Hepatocyte (in vitro differentiated cells): Measurements from ENCODE around the gene STRBP.

Experiments used
- CTCF ChIP-seq: fragments of 200-600 bp; sonication (generic); IDR thresholded peaks from 2 replicates; pipeline ENCODE4 v1.5.1; 2016; ENCODE audit warnings: antibody characterized with exemption, mild to moderate bottlenecking; ENCODE audit not compliant: poor library complexity
- EZH2 ChIP-seq: fragments of 200-600 bp; sonication (generic); IDR thresholded peaks from 2 replicates; pipeline ENCODE4 v1.6.1; 2016; ENCODE audit warnings: antibody characterized with exemption, mild to moderate bottlenecking, borderline replicate concordance
- EZH2phosphoT487 ChIP-seq: fragments of 200-600 bp; sonication (generic); IDR thresholded peaks from one replicate; pipeline ENCODE4 v1.6.1; 2018; ENCODE audit warnings: antibody characterized with exemption, mild to moderate bottlenecking, low read depth, moderate library complexity; ENCODE audit not compliant: unreplicated experiment, severe bottlenecking

GRCh38 chr9:123281659-123282350 is 13.4 kb upstream of the STRBP start:
- TF ChIP-seq EZH2 (no peak), CTCF (no peak), EZH2phosphoT487 (no peak)
